ENCODE data around the gene TNFRSF1A.

GRCh38 chr12:6307529-6307928 lies 34.3 kb downstream of the TNFRSF1A start:
- TF ChIP-seq CTCF (IDR thresholded peaks at IDR 0.05; ENCODE audit: low read depth, low read length) = no peak
- no peak for TF ChIP-seq EZH2phosphoT487 (IDR thresholded peaks at IDR 0.05; ENCODE audit: low read depth)
